T-helper 2 cell (primary cell): ENCODE measurements around the gene ERMARD.
"Not testable (repeated sequence)": the region's sequence is repeated elsewhere in the genome, so short reads cannot be mapped to it uniquely, and the experiment has no call there.

ENCODE experiments used
- DNase-seq, 5 experiments: peaks; one replicate each; pipeline versions ENCODE4 v3.0.0 to v3.0.0-alpha.2; 2012 to 2022

Gene ERMARD

GRCh38 chr6:169738204-169738975 lies 13.0 kb upstream of the ERMARD start:
- DNase-seq, result no peak

GRCh38 chr6:169738976-169739529 lies 12.4 kb upstream of the ERMARD start:
- DNase-seq, result no peak

GRCh38 chr6:169741344-169741743 lies 10.1 kb upstream of the ERMARD start:
- DNase-seq, result no peak

GRCh38 chr6:169745405-169745804 lies 6.0 kb upstream of the ERMARD start:
- DNase-seq, result no peak

- DNase-seq, result no peak
These were observed 4.9 kb upstream of the ERMARD start for GRCh38 chr6:169746556-169746955.

- peak in 1 of 5 experiments; percentile 34 for DNase-seq
These were observed 727 bp downstream of the ERMARD start for GRCh38 chr6:169752074-169752623.

GRCh38 chr6:169755162-169755561 lies 3.7 kb downstream of the ERMARD start:
- DNase-seq, result no peak

- no peak for DNase-seq
These were observed 11.9 kb downstream of the ERMARD start for GRCh38 chr6:169763308-169763707.

GRCh38 chr6:169763881-169764280 lies 12.5 kb downstream of the ERMARD start:
- no peak for DNase-seq

- not testable (repeated sequence) for DNase-seq
These were observed 14.4 kb downstream of the ERMARD start for GRCh38 chr6:169765789-169766188.

- no peak for DNase-seq
These were observed 14.8 kb downstream of the ERMARD start for GRCh38 chr6:169766232-169766631.

- DNase-seq, result no peak
These were observed 15.7 kb downstream of the ERMARD start for GRCh38 chr6:169766921-169767736.

- DNase-seq, result no peak
These were observed 22.9 kb downstream of the ERMARD start for GRCh38 chr6:169774347-169774746.

GRCh38 chr6:169775321-169775720 lies 23.9 kb downstream of the ERMARD start:
- DNase-seq, result no peak

- no peak for DNase-seq
These were observed 25.0 kb downstream of the ERMARD start for GRCh38 chr6:169776379-169776778.

- DNase-seq, result no peak
These were observed 26.5 kb downstream of the ERMARD start for GRCh38 chr6:169777896-169778295.

- DNase-seq, result no peak
These were observed 27.2 kb downstream of the ERMARD start for GRCh38 chr6:169778646-169779045.

- no peak for DNase-seq
These were observed 27.8 kb downstream of the ERMARD start for GRCh38 chr6:169779092-169779815.

- no peak for DNase-seq
These were observed 28.5 kb downstream of the ERMARD start for GRCh38 chr6:169779896-169780295.

- no peak for DNase-seq
These were observed 29.2 kb downstream of the ERMARD start for GRCh38 chr6:169780571-169781091.

- no peak for DNase-seq
These were observed 31.5 kb downstream of the ERMARD start for GRCh38 chr6:169782966-169783365.

GRCh38 chr6:169783401-169783800 lies 32.0 kb downstream of the ERMARD start:
- no peak for DNase-seq
